H1 (cell line): ENCODE results near the gene MAGED2. TPM values are rescaled to one million over a fixed set of nuclear protein-coding genes. Genes with fewer than 3 reads are reported as not detected.

Experiments
- polyA plus RNA-seq, 7 experiments: library from polyadenylated mRNA; depleted of rRNA in 3 of 7; stranded (reverse) in 5 of 7; unstranded in 2 of 7; fragments of >200 nt in 5 of 7; fragments of 200-250 nt in 2 of 7; gene quantifications; 1 replicate in 5 of 7; 2 replicates in 1 of 7; 4 replicates in 1 of 7; pipeline versions ENCODE4 v1.2.1 to v1.2.3, GENCODE V29; 2011 to 2013; ENCODE audit warnings: missing spikeins in 2 of 7, mixed read lengths in 2 of 7
- small RNA-seq: library from polyadenylated mRNA; stranded (forward); fragments of <200 nt; extraction: miRNeasy Mini kit (QIAGEN cat#:217004); gene quantifications from one replicate; pipeline ENCODE3, GENCODE V24; 2013; ENCODE audit not compliant: insufficient read depth
- total RNA-seq: library from RNA; stranded (reverse); fragmentation: NEBNext Ultra II Directional; extraction: Animal tissue kit (Norgen Biotek cat#: 25700); gene quantifications from 2 replicates; pipeline ENCODE4 v1.2.1, GENCODE V29; 2021

The MAGED2 gene
- total and polyA plus RNA-seq, 2 of the 8 experiments (the other 6 are each of a cell fraction or from before 2014, with no cell fraction given) = 83.3 to 120 TPM

Small RNAs within 50 kb of the gene (small RNA-seq; reads per million reads assigned to genes)
- gene AL049732.1 (not detected), gene SNORA11 (3.1 reads per million, percentile 39 among the genes with 10 or more reads in this experiment)

Other genes starting within 250 kb of the MAGED2 start
- gene ITIH6, start 9.5 kb upstream of the MAGED2 start, total RNA-seq = not detected in 2 replicates
- gene ITIH6, start 9.5 kb upstream of the MAGED2 start, polyA plus RNA-seq (2011; rRNA removed) = 0.02 TPM in 1 of 2 replicates, not detected in the other
- gene TRO, start 113.1 kb downstream of the MAGED2 start, total RNA-seq = 49.5 and 55.5 TPM in 2 replicates
- 57.6 and 71.5 TPM in 2 replicates for gene TRO, start 113.1 kb downstream of the MAGED2 start, polyA plus RNA-seq (2011; rRNA removed)
- 0.30 and 0.46 TPM in 2 replicates for gene PFKFB1, start 186.4 kb downstream of the MAGED2 start, total RNA-seq
- 0.26 and 0.31 TPM in 2 replicates for gene PFKFB1, start 186.4 kb downstream of the MAGED2 start, polyA plus RNA-seq (2011; rRNA removed)
- gene APEX2, start 192.6 kb downstream of the MAGED2 start, total RNA-seq = 17.6 and 18.9 TPM in 2 replicates
- gene APEX2, start 192.6 kb downstream of the MAGED2 start, polyA plus RNA-seq (2011; rRNA removed) = 36.4 and 38.8 TPM in 2 replicates
- gene ALAS2, start 223.2 kb downstream of the MAGED2 start, total RNA-seq = 0.32 and 0.48 TPM in 2 replicates
- 0.27 and 0.35 TPM in 2 replicates for gene ALAS2, start 223.2 kb downstream of the MAGED2 start, polyA plus RNA-seq (2011; rRNA removed)